Measurements from ENCODE around the gene ZBED1.

GRCh38 chrX:2466876-2467656 lies 33.7 kb downstream of the ZBED1 start:
- TF ChIP-seq RAD21 (IDR thresholded peaks at IDR 0.05) (no peak), REST (IDR thresholded peaks at IDR 0.05) (peak; percentile 61), CTCF (IDR thresholded peaks at IDR 0.05; ENCODE audit: low read depth, low read length, missing input control) (no peak), RXRA (IDR thresholded peaks at IDR 0.05) (peak in 1 of 2 donors; percentile 39), ATF3 (IDR thresholded peaks at IDR 0.05) (no peak), ZBTB33 (IDR thresholded peaks at IDR 0.05) (no peak), YY1 (IDR thresholded peaks at IDR 0.05) (peak; percentile 49), JUND (IDR thresholded peaks at IDR 0.05) (no peak), MAX (IDR thresholded peaks at IDR 0.05) (no peak)
